Smooth muscle cell (in vitro differentiated cells): ENCODE measurements around the gene BCKDK. TPM values are rescaled to one million over a fixed set of nuclear protein-coding genes. Genes with fewer than 3 reads are reported as not detected.
"Not testable (repeated sequence)": the region's sequence is repeated elsewhere in the genome, so short reads cannot be mapped to it uniquely, and the experiment has no call there.

Experiments
- DNase-seq: peaks from one replicate; lab custom pipeline; 2025; ENCODE audit not compliant: unreplicated experiment; lab: John Stamatoyannopoulos, UW
- H2AFZ ChIP-seq: fragments of 200-600 bp; sonication (generic); 2 replicates; pipeline ENCODE4 v1.6.0; 2016; ENCODE audit warnings: antibody characterized with exemption, low read depth, mild to moderate bottlenecking
- H3F3A ChIP-seq: fragments of 200-600 bp; sonication (generic); 2 replicates; pipeline ENCODE4 v1.6.0; 2017; ENCODE audit warnings: antibody characterized with exemption, low read depth
- H3K27ac ChIP-seq: fragments of 200-600 bp; sonication (generic); 2 replicates; pipeline ENCODE4 v1.5.1; 2016; ENCODE audit warnings: low read depth, mild to moderate bottlenecking
- H3K27me3 ChIP-seq: fragments of 200-600 bp; sonication (generic); 2 replicates; pipeline ENCODE4 v1.6.1; 2016; ENCODE audit warnings: low read depth, mild to moderate bottlenecking
- H3K36me3 ChIP-seq: fragments of 200-600 bp; sonication (generic); 2 replicates; pipeline ENCODE4 v1.5.1; 2016; ENCODE audit warnings: low read depth
- H3K4me1 ChIP-seq: fragments of 200-600 bp; sonication (generic); 2 replicates; pipeline ENCODE4 v1.5.1; 2016; ENCODE audit warnings: low read depth
- H3K4me2 ChIP-seq: fragments of 200-600 bp; sonication (generic); 2 replicates; pipeline ENCODE4 v1.6.0; 2016; ENCODE audit warnings: mild to moderate bottlenecking
- H3K4me3 ChIP-seq: fragments of 200-600 bp; sonication (generic); 2 replicates; pipeline ENCODE4 v1.5.1; 2016; ENCODE audit warnings: mild to moderate bottlenecking
- H3K79me2 ChIP-seq: fragments of 200-600 bp; sonication (generic); 2 replicates; pipeline ENCODE4 v1.6.0; 2016; ENCODE audit warnings: low read depth, mild to moderate bottlenecking
- H3K9ac ChIP-seq: fragments of 200-600 bp; sonication (generic); 2 replicates; pipeline ENCODE4 v1.6.0; 2016; ENCODE audit warnings: low read depth
- H3K9me3 ChIP-seq: fragments of 200-600 bp; sonication (generic); replicated peaks from 2 replicates; pipeline ENCODE4 v1.5.1; 2016; ENCODE audit warnings: low read depth
- H4K20me1 ChIP-seq: fragments of 200-600 bp; sonication (generic); 2 replicates; pipeline ENCODE4 v1.6.0; 2016; ENCODE audit warnings: low read depth
- WGBS: methylation state at CpG from one replicate; pipeline ENCODE4 v1.1.7; 2016; ENCODE audit warnings: low lambda C conversion rate; 5-methylcytosine and 5-hydroxymethylcytosine counted together
- polyA plus RNA-seq: library from polyadenylated mRNA; unstranded; fragments of >200 nt; fragmentation: Nextera tagmentation; extraction: Ambion mirVana; gene quantifications from 2 replicates; pipeline ENCODE4 v1.2.1, GENCODE V29; 2016
- total RNA-seq: library from RNA; depleted of rRNA; stranded (reverse); fragments of >200 nt; gene quantifications from 2 replicates; pipeline ENCODE4 v1.2.3, GENCODE V29; 2014
- TF ChIP-seq, protein P1 (sequence below): fragments of 200-600 bp; sonication (generic); IDR thresholded peaks from 2 replicates; pipeline ENCODE4 v1.5.1; 2017; ENCODE audit warnings: borderline replicate concordance, mild to moderate bottlenecking, antibody characterized with exemption; ENCODE audit not compliant: insufficient read depth, poor library complexity, severe bottlenecking

BCKDK gene
- total and polyA plus RNA-seq, 2 experiments from 2014 or later, result 40.5 to 82.6 TPM

- WGBS, result under 1% methylated on average over 67 of the region's 69 CpGs
- Histone ChIP-seq H3K27ac (peak within 1 kb of the TSS; percentile 62), H3K4me3 (peak within 1 kb of the TSS; percentile 87), H3K4me2 (peak within 1 kb of the TSS; percentile 98), H3K9ac (peak within 1 kb of the TSS; percentile 78), H3K4me1 (no peaks in the 10 kb centered on the region), H3K27me3 (no peaks in the 10 kb centered on the region), H3K9me3 (no peaks in the 10 kb centered on the region), H4K20me1 (peaks cover 34% of the 10 kb centered on the region), H3K36me3 (no peaks in the 10 kb centered on the region), H2AFZ (peak within 1 kb of the TSS; percentile 45), H3K79me2 (peaks cover 30% of the 10 kb centered on the region), H3F3A (no peaks in the 10 kb centered on the region)
- TF ChIP-seq, protein P1, sequence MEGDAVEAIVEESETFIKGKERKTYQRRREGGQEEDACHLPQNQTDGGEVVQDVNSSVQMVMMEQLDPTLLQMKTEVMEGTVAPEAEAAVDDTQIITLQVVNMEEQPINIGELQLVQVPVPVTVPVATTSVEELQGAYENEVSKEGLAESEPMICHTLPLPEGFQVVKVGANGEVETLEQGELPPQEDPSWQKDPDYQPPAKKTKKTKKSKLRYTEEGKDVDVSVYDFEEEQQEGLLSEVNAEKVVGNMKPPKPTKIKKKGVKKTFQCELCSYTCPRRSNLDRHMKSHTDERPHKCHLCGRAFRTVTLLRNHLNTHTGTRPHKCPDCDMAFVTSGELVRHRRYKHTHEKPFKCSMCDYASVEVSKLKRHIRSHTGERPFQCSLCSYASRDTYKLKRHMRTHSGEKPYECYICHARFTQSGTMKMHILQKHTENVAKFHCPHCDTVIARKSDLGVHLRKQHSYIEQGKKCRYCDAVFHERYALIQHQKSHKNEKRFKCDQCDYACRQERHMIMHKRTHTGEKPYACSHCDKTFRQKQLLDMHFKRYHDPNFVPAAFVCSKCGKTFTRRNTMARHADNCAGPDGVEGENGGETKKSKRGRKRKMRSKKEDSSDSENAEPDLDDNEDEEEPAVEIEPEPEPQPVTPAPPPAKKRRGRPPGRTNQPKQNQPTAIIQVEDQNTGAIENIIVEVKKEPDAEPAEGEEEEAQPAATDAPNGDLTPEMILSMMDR, result no peak
- DNase-seq, result peak; percentile 71
These were observed 13.6 kb upstream of the BCKDK start, which contains the start of gene VKORC1 for GRCh38 chr16:31094424-31095120. Gene VKORC1 (minus strand): TSS chr16:31094797. CDS start chr16:31094729, 68 bp downstream.

DNA sequence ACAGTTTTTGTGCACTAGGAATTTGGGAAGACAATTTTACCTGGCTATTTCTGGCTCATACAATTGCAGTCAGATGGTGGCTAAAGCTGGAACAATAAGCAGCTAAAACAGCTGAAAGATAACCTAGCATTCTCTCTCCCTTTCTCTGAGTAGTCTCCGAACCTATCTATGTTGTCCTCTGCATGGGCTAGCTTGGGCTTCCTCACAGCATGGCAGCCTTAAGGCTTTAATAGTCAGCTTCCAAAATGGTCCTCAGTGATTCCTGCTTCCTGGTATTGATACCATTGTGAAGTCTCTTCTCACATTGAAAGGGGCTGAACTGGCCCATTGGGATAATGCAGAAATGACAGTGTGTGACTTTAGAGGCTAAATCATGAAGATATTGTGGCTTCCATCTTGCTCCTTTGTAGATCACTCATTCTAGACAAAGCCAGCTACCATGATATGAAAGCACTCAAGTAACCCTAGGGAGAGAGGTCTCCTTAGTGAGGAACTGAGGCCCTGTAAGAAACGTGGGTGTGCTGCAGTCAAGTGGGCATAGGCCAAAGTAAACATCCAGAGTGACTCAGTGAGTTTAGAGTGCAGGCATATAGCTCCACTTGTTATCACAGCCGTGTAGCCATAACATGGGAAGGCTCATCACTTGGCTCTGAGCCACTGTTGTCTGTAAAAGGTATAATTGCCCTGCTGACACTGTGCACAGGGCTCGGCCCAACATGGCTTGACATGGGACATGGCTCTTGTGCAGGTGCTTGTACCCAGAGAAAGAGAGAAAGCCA is 8.1 kb upstream of the BCKDK start:
- Histone ChIP-seq H3K9me3 (no peaks in the 10 kb centered on the region), H3K27me3 (no peaks in the 10 kb centered on the region), H3K36me3 (no peaks in the 10 kb centered on the region), H3F3A (no peaks in the 10 kb centered on the region), H2AFZ (no peak overlapping the region), H3K4me2 (no peak overlapping the region), H3K4me3 (no peak overlapping the region), H3K9ac (no peak overlapping the region), H4K20me1 (no peaks in the 10 kb centered on the region), H3K27ac (no peak overlapping the region), H3K79me2 (no peaks in the 10 kb centered on the region), H3K4me1 (no peaks in the 10 kb centered on the region)
- WGBS, result 57% methylated on average over 4 of the region's 4 CpGs
- TF ChIP-seq, protein P1, result no peak
- DNase-seq, result no peak

GRCh38 chr16:31100876-31101641 is 7.1 kb upstream of the BCKDK start:
- H4K20me1 ChIP-seq, H3K27me3 ChIP-seq, H3K9ac ChIP-seq, DNase-seq, H3K27ac ChIP-seq, H2AFZ ChIP-seq, H3K4me2 ChIP-seq, H3F3A ChIP-seq, H3K4me1 ChIP-seq, H3K4me3 ChIP-seq, H3K36me3 ChIP-seq, H3K79me2 ChIP-seq, H3K9me3 ChIP-seq: not testable (repeated sequence)
- WGBS, result 85% methylated on average over 13 of the region's 13 CpGs

DNA sequence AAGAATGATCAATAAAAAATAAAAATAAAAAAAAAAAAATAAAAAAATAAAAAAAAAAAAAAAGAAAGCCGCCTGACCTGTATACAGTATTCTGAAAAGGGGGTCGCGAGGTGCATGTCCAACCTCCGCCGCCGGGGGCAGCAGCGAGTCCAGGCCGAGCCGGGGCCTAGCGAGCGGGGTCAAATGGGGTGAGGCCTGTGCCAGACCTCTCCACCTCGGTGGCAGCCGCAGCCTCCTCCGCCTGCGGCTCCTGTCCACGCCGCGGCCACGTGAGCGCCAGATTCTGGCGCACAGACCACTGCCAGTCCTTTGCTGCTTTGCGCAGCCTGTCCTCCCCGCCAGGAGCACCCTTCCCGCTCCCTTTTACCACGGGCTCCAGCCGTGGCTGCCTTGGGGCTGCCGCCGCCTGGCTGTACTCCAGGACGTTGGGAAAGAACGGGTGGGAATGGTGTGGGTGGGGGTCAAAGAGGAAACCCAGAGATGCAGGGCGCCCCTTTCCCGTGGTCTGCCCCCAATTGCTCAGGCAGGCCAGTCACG is 2.4 kb upstream of the BCKDK start:
- H3K27me3 ChIP-seq, result no peaks in the 10 kb centered on the region
- no peaks in the 10 kb centered on the region for H3K36me3 ChIP-seq
- peak overlapping the region; percentile 37 for H2AFZ ChIP-seq
- H3F3A ChIP-seq, result no peaks in the 10 kb centered on the region
- H3K9ac ChIP-seq, result no peak overlapping the region
- H3K27ac ChIP-seq, result no peak overlapping the region
- peaks cover 15% of the 10 kb centered on the region for H3K79me2 ChIP-seq
- H3K4me2 ChIP-seq, result peak overlapping the region; percentile 69
- no peaks in the 10 kb centered on the region for H4K20me1 ChIP-seq
- no peak overlapping the region for H3K4me3 ChIP-seq
- TF ChIP-seq, protein P1, result peak; percentile 63
- no peaks in the 10 kb centered on the region for H3K9me3 ChIP-seq
- peak; percentile 40 for DNase-seq
- WGBS, result 32% methylated on average over 33 of the region's 33 CpGs
- peaks cover 4% of the 10 kb centered on the region for H3K4me1 ChIP-seq
